ENCODE results near the gene CDH16. TPM values are rescaled to one million over a fixed set of nuclear protein-coding genes. Genes with fewer than 3 reads are reported as not detected.
"Not testable (repeated sequence)": the region's sequence is repeated elsewhere in the genome, so short reads cannot be mapped to it uniquely, and the experiment has no call there.

Gene CDH16
- total RNA-seq, 1 donor from 2014 or later, result not detected

GRCh38 chr16:66899945-66900710 lies 18.6 kb downstream of the CDH16 start:
- intact Hi-C loops (cut with micrococcal nuclease), result no loop called here

DNA sequence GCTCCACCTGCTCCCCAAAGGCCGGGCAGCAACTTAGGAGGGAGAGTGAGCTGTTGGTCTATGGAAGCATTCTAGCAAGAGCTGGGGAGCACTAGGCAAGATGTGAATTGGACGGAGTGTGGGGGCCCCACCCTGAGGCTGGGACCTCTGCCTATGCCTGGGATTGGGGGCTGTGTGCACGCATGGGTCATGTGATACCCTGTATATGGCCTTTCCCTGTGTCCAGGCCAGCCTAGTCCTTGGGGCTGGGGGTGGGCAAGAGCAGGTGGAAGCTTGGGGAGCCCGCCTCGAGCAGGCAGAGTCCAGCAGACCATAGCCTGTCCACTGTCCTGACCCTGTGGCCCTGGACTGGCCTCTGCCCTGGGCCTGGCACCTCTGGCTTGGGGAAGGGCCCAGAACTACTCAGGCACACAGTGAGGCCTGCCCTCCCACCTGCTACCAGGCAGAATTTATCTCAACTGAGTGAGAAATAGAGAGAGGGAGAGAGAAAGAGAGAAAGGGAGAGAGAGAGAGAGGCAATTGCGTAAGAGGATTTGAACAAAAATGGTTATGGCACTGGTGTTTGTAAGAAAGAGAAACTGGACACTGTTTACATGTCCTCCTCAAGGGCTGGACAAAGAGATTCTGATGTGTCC lies 19.3 kb downstream of the CDH16 start:
- intact Hi-C loops (cut with micrococcal nuclease), result no loop called here

GRCh38 chr16:66898933-66899309 lies 19.8 kb downstream of the CDH16 start:
- intact Hi-C loops (cut with micrococcal nuclease), result no loop called here

DNA sequence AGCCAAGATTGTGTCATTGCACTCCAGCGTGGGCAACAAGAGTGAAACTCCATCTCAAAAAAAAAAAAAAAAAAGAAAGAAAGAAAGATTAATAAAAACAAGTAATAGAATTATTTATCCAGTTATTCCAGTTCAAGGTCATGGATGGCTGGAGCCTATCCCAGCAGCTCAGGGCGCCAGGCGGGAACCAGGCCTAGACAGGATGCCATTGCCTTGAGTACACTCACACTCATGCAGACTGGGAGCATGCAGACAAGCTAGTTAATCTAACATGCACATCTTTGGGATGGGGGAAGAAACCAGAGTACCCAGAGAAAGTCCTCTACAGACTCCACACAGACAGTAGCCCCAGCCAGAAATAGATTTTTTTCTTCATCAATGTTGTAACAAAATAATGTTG lies 20.5 kb downstream of the CDH16 start:
- intact Hi-C loops (cut with micrococcal nuclease), result no loop called here

DNA sequence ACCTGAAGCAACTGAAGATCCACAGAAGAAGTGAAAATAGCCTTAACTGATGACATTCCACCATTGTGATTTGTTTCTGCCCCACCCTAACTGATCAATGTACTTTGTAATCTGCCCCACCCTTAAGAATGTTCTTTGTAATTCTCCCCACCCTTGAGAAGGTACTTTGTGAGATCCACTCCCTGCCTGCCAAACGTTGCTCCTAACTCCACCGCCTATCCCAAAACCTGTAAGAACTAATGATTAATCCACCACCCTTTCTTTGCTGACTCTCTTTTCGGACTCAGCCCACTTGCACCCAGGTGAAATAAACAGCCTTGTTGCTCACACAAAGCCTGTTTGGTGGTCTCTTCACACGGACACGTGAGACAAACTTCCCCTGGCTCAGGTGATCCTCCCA lies 22.0 kb downstream of the CDH16 start:
- intact Hi-C loops (cut with micrococcal nuclease), result not testable (repeated sequence)

DNA sequence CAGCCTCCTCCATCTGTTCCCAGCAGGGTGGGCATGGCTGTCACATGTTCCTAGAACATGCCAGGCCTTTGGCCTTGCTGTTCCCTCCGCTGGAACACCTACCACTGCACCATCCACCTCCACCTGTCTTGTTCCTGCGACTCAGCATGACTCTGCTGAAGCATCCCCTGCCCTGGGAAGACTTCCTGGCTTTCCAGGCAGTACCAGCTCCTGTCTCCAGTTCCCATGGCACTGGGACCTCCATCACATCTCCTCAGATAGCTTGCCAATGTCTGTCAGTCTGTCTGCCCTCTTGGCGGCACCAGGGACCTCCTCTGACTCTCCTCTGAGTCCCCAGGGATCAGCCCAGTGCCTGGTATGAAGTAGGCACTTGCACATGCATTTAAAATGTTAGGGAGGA lies 22.7 kb downstream of the CDH16 start:
- intact Hi-C loops (cut with micrococcal nuclease), result loop anchor here (1.0 kb wide), 3 partner anchors 32 to 58 kb away; no protein-coding TSS in a partner anchor

DNA sequence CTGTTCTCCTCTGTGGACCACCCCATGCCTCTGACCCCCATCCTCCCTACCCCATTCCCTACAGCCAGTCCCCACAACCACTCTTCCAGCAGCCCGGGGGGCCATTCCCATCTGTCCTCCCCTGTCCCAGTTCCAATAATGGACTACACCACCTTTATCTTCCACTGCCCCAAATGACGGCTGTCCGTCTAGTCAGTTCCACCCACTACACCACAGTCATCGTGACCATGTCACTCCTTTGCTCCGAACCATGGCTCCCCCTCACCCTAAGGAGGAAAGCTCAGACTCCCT lies 23.1 kb downstream of the CDH16 start:
- intact Hi-C loops (cut with micrococcal nuclease), result loop anchor here (1.0 kb wide), 3 partner anchors 33 to 59 kb away; no protein-coding TSS in a partner anchor

- intact Hi-C loops (cut with micrococcal nuclease), result loop anchor here (1.0 kb wide), 3 partner anchors 33 to 59 kb away; no protein-coding TSS in a partner anchor
Observed at GRCh38 chr16:66894948-66895688, 23.6 kb downstream of the CDH16 start.

DNA sequence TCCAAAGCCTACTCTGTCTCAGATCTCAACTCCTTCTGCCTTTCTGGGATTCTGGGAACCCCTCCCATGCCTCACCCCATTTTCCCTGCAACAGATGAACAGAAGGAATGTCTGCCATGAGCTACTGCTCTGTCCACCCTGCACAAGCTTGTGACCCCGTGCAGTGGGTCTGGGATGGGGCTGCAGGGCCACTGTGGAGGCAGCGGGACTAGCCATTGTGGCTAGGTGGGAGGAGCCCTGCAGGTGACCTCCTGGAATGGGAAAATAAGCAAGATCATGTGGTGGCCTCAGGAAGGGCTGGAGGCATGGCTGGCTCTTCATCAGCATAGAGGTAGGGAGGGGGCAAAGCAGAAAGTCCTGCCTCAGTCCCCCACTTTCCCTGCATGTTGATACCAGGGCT lies 24.6 kb downstream of the CDH16 start:
- intact Hi-C loops (cut with micrococcal nuclease), result no loop called here

DNA sequence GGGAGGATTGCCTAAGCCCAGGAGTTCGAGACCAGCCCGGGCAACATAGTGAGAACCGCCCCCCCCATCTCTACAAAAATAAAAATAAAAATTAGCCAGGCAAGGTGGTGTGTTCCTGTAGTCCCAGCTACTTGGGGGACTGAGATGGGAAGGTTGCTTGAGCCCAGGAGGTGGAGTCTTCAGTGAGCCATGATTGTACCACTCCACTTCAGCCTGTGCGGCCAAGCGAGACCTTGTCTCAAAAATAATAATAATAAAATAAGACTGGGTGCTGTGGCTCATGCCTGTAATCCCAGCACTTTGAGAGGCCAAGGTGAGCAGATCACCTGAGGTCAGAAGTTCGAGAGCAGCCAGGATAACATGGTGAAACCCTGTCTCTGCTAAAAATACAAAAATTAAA lies 26.9 kb downstream of the CDH16 start:
- intact Hi-C loops (cut with micrococcal nuclease), result no loop called here

DNA sequence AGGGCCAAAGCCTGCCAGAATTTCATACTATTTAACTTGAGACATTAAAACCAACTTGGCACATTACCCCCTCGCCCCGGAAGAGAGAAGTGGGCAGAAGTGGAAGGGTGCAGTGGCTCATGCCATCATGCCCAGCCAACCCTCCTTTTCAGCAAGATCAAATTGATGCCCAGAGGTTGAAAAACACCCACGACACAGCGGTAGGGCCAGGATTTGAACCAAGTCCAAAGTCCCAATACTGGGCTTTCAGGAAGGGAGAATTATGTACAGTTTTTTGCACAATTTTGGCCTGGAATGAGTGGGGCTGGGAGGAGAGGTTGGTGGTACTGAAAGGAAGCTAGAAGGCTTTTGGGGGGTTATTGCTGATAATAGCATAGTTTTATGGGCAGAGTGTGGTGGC lies 27.3 kb downstream of the CDH16 start:
- intact Hi-C loops (cut with micrococcal nuclease), result no loop called here

DNA sequence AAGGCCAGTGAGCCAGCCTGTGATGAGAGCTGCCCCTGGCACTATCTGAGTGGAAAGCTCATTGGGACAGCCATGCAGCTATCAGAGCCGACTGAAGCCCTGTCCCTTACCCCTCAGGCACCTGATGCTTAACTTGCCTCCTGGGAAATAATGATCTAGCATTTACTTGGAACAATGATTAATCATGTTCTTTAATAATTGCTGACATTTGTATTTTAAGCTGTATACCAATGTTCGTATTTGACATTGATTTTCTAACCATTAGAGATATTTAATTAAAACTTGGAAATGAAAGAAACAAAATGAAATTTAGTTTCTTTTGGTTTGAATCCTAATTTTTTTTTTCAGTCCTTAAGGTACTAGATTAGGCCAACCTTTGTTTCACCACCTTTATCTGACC lies 27.9 kb downstream of the CDH16 start:
- intact Hi-C loops (cut with micrococcal nuclease), result no loop called here

DNA sequence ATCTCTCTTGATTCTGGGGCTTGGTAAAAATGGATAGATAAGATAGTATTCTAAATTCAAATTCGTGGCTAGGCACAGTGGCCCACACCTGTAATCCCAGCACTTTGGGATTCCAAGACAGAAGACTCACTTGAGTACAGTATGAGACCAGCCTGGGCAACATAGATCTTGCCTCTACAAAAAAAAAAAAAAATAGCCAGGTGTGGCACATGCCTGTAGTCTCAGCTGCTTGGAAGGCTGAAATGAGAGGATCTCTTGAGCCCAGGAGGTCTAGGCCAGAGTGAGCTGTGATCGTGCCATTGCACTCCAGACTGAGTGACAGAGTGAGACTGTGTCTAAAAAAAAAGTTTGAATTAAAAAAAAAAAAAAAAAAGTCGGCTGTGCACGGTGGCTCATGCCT lies 29.1 kb downstream of the CDH16 start:
- intact Hi-C loops (cut with micrococcal nuclease), result no loop called here

GRCh38 chr16:66888647-66889615 lies 29.8 kb downstream of the CDH16 start:
- intact Hi-C loops (cut with micrococcal nuclease), result no loop called here

- intact Hi-C loops (cut with micrococcal nuclease), result no loop called here
Observed at GRCh38 chr16:66886914-66887313, 31.8 kb downstream of the CDH16 start.

GRCh38 chr16:66886321-66886720 lies 32.4 kb downstream of the CDH16 start:
- intact Hi-C loops (cut with micrococcal nuclease), result no loop called here

- intact Hi-C loops (cut with micrococcal nuclease), result no loop called here
Observed at GRCh38 chr16:66885491-66885890, 33.2 kb downstream of the CDH16 start.

GRCh38 chr16:66882702-66883101 lies 36.0 kb downstream of the CDH16 start:
- intact Hi-C loops (cut with micrococcal nuclease), result loop anchor here (5.0 kb wide), 2 partner anchors 300 to 365 kb away; partner anchors contain the start of genes FHOD1, MATCAP1 and SLC9A5

DNA sequence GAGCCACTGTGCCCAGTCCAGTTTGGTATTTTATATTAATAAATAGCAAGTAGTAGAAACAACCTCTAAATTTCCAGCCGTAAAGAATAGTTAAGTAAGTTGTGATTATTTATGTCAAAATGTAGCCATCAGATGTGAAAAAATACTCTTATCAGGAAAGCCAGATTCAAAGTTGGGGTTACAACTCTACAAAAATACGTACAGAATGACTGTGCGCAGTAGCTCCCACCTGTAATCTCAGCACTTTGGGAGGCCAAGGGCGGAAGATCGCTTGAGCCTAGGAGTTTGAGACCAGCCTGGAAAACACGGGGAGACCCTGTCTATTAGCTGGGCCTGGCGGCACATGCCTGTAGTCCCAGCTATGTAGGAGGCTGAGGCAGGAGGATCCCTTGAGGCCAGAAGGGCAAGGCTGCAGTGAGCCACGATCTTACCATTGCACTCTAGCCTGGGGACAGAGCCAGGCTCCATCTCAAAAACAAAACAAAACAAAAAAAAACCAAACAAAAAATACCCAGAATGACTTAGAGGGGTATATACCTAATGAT lies 36.6 kb downstream of the CDH16 start:
- intact Hi-C loops (cut with micrococcal nuclease), result loop anchor here (1.0 to 5.0 kb wide), 5 partner anchors 9 to 365 kb away; partner anchors contain the start of genes CES2, CIAO2B, FHOD1 and MATCAP1

GRCh38 chr16:66881560-66881959 lies 37.1 kb downstream of the CDH16 start:
- intact Hi-C loops (cut with micrococcal nuclease), result loop anchor here (1.0 to 5.0 kb wide), 5 partner anchors 8 to 366 kb away; partner anchors contain the start of genes CES2, CIAO2B, FHOD1 and MATCAP1

Data from T-helper 1 cell treated with Interleukin-12 subunit alpha and Interleukin-12 subunit beta and Interleukin-4 antibody, amounts not matched to agents 30 ng/mL and 1 ng/mL, for 36 hours (primary cell).